Measurements from ENCODE around the gene TBC1D17.

Gene TBC1D17

DNA sequence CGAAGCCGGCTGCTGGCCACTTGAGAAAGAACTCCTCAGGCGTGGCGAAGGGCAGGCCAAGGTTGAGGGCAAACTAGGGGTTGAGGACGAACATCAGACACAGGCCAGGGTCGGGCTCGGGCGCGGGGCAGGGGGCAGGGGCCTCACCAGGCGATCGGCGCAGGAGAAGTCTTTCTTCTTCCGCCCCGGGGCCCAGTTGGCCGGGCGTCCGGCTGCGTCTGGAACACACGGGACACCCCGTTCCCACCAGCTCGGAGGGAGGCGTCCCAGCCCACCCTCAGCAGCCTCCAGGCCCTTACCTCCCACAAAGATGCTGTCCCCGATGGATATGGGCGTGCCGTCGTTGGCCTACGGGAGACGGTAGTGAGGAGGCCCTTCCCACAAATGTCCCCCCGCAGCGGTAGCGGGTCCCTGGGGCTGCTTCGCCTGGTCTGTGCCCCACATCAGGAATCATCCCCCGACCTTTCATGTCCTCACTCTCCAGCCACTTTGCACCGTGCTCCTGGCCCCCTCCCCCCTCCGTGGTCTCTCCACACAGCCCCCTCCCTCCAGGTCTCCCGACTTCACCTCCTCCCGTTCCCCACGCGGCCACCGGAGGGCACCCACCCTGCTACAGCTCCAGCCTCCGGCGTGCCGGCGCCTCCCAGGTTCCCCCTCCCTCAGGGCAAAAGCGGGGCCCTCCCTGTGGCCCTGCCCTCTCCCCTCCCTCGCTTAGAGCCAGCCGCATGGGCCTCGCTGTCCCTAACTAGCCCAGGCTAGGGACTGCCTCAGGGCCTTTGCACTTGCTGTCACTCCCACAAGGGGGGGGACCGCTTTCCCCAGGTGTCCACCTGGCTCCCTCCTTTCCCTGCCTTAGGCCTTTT is 14.9 kb upstream of the TBC1D17 start:
- no peak for DNase-seq

GRCh38 chr19:49863254-49863934 is 14.1 kb upstream of the TBC1D17 start:
- no peak for DNase-seq

DNA sequence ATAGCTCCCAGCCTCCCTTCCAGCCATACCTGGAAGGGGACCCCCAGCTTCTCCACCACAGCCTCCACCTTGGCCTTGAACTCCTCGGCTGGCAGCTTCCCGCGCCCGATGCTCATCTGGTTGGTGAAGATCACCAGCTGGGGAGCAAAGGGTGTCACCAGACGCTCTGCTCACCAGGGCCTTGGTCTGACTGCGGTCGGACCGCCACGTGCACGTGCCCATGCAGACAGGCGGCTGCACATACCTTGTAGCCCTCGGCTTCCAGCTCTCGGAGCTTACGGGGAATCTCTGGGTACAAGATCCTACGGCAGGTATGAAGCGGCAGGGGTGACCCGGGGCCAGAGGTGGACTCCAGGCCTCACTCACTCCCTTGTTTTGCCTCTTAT is 13.6 kb upstream of the TBC1D17 start:
- DNase-seq, result no peak

GRCh38 chr19:49864890-49865289 is 12.6 kb upstream of the TBC1D17 start:
- no peak for DNase-seq

- DNase-seq, result no peak
These were observed 10.3 kb upstream of the TBC1D17 start, which contains the start of gene PNKP for GRCh38 chr19:49866933-49867782. Gene PNKP (minus strand): TSS chr19:49867576. CDS start chr19:49867204, 372 bp downstream.

GRCh38 chr19:49869009-49869483 is 8.5 kb upstream of the TBC1D17 start:
- DNase-seq, result no peak

GRCh38 chr19:49869484-49870308 is 7.8 kb upstream of the TBC1D17 start:
- DNase-seq, result peak; percentile 76

DNA sequence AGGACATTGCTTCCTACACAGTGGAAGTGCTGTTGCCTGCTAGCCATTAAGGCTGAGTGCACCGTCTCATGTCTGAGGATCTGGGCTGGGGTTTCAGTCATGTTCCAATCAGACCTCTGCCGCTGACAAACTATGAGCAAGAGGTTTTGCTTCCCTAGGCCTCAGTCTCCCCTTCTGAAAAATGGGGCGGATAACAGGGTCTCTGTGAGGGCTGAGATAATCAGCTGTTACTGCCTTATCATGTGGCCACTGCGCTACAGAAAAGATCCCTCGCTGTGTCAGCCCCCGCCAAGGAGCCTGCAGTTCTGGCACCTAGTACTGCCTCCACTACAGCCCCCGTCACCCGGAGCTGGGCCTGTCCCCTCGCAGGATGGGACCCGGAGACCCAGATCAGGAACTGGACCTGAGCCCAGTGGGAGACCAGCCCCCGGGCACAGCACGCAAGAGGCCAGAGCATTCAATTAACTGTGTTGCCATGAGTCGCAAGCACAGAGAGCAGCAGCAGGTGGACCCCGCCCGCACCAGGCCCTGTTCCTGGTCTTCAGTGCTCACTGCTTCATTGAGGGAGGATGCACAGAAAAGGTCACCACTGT is 7.1 kb upstream of the TBC1D17 start:
- DNase-seq, result no peak

DNA sequence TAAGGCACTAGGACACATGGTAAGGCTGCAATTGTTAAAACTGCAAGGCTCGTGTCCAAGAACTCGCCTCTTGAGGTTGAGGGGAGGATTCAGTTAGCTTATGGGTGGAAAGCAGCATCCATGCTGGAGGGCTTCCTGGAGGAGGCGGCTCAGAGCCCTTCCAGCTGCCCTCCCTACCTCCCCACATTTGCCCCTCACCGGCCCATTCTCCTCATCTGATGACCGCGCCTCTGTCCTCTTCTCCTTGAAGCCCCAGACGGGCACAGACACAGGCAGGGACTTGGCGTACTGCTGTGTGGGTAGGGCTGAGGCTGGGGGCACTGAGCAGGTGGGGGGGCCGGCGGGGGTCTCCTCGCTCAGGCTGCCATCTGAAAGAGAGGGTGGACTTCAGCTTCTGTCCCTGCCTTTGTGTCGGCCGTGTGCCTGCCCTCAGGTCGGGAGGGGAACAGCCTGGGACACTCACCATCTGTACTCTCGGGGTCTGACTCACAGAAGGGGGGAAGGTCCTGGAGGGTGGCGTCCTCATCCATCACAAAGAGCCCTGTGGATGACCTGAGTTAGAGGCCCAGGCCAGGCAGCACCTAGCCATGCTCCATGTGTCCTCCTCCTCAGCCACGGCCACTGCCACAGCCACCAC is 6.0 kb upstream of the TBC1D17 start:
- DNase-seq, result no peak

DNA sequence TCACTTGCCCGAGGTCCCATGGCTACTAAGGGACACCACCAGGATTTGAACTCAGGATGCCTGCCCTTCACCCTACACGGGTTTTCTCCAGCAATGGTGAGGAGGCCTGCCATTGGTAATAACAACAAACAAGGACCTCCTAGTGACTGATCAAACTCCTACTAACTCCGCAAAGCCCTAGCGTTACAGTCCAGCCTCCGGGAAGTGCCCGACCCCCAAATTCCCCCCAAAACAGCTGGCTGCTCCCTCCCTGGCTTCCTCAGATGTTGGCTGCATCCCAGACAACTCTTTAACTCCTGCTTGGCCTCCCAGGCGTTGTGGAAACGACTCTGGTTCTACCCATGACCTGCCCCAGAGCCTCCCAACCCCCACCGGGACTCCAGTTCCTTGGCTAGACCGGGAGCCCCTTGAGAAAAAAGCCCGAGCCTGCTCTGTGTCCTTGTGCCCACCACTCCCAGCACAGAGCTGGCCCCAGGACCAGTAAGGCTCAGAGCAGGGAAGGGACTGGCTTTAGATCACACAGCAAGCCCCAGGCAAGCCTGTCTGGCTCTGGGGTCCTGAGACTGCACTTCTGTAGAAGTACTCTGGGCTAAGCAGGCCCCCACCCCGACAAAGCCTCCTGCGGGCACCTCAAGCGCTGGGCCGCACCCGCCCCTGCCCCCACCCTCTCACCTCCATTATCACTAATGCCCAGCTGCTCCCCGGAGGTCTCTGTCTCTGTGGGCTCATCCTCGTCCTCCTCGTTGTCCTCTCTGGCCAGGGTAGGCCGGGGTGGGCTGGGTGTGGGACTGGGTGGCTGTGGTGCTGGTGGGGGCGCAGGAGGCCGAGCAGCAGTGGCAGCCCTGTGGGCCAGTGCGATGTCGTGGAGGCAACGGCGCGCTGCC is 5.0 kb upstream of the TBC1D17 start:
- no peak for DNase-seq

- DNase-seq, result no peak
These were observed 4.4 kb upstream of the TBC1D17 start for GRCh38 chr19:49873129-49873521.

DNA sequence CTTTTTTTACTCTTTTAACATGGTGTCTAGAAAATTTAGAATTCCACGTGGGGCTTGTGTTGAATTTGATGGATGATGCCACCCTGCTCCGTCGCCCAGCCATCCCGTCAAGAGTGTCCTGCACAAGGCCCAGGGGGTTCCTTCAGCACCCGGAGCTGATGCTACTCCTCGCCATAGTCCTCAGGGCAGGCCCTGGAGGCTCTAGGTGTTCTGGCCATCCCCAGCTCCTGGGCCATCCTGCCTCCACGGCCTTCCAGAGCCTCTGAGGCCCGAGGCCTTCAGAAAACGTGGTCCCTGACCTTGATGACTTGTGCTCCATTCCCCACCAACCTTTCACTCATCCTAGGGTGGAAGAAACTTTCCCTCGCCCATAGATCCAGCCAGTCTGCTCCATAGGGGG is 3.7 kb upstream of the TBC1D17 start:
- DNase-seq, result no peak

DNA sequence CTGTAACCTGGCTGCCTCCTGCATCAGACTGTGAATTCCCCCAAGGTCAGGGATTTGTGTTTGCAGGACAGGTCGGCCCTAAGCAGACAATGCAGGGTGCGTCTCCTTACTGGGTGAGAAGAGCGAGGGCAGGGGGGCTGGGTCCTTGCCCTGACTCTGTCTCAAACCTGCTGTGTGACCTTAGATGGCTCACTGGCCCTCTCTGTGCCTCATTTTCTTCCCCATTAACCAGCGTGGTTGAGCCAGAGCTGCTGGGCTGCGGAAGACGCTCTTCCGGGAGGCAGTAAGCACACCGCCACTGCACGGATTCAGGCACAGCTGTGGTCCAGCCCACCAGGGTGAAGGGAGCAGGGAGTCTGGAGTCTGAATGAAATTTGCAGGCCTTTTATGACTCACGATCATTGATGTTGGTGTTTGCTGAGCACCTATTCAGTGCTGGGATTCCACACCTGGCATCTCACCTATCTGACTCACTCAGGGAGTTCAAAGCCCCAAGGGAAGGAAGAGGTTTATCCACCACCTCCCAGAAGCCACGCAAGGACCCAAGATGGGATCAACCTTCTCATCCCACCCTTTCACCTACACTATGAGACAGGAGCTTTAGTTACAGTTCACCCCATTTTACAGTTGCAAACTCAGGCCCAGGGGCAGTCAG is 2.9 kb upstream of the TBC1D17 start:
- no peak for DNase-seq

- DNase-seq, result no peak
These were observed 2.3 kb upstream of the TBC1D17 start for GRCh38 chr19:49875177-49875576.

GRCh38 chr19:49875857-49876421 is 1.6 kb upstream of the TBC1D17 start:
- DNase-seq, result no peak

DNA sequence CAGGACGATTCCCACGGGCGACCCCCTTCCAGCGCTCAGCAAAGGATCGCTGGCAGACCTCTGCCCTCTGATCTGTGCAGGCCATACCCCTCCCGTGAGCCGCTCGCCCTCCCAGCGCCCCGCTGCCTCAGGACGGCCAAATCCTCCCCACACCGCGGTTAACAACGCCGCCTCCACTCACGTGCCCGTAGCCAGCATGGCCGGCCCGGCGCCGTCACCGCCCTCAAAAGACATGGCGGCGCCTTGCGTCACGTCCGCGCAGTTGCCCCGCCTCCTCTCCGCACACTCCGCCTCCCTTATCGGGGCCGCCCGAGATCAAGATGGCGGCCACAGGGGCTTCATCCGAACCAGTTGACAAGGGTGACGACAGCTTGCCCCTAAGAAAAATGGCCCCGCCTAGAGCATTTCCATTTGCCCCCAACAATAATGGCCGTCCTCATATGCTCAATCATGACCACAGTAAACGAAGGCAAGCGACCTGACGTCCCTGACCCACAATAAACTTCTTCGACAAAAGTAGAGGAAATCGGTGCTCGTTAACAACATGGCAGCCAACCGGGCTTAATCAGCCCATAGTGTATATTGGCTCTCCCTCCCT is 981 bp upstream of the TBC1D17 start:
- DNase-seq, result peak; percentile 47

- peak; percentile 33 for DNase-seq
These were observed 609 bp downstream of the TBC1D17 start for GRCh38 chr19:49877879-49878743.

DNA sequence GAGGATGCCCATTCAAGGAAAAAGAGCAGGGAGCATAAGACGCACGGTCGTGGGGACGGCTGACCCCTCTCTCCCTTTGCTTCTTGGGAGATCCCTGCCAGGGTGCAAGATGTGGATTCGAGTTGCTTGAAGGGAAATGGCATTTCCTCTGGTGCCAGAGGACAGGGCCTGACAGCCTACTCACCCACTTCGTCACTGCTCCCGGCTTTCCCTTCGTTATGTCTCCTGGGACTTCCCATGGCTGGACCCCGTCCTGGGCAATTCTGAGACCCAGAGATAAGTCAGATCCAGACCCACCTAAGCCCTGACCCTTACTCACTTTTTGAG is 1.2 kb downstream of the TBC1D17 start:
- DNase-seq, result no peak
